HG02610 (cell line): ENCODE results near the gene RPAP2.
"Not testable (repeated sequence)": the region's sequence is repeated elsewhere in the genome, so short reads cannot be mapped to it uniquely, and the experiment has no call there.

Experiments used
- ATAC-seq: cut with Tn5 transposase; IDR thresholded peaks from one replicate; pipeline ENCODE4 v1.9.1; 2021; ENCODE audit warnings: mild to moderate bottlenecking, moderate library complexity; ENCODE audit not compliant: unreplicated experiment

RPAP2 gene

DNA sequence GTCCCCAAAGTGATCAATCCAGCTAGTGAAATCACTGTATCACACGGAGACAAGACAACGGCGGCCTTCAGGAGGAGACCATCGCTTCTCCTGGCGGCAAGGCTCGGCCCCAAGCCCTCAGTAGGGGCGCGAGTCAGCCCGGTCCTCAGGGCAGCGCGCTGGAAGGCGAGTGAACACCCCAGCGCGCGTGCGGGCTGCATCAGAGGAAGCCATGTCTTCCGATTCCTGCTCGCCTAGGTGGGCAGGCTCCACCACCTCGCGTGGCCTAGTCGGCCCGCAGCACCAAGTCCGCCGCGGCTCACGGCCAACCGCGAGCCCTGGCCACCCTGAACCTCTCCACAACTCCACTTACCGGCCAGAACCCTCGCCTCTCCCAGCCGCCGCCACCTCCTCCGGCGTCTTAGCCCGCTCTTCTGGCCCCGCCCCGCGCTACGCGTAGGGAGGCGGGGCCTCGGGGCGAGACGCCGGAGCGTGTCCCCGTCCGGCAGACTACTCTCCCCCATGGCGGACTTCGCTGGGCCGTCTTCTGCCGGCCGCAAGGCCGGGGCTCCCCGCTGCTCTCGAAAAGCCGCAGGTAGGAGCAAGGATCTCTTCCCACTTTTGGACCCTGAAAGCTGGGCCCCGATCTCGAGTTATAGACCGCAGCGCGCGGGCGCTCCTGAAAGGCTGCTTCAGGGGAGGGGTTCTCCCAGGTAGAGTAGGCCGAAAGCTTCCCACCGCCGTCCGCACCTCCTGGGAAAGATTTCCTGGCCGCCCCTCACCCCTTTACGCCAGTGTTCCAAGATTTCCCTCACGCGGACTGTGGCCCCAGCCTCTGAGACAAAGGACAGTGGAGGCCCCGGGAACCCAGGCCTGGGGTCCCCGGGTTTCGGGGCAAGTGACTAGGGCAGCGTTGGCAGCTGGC lies at the start of gene RPAP2, which contains the start of gene GLMN:
RPAP2 (plus strand) TSS at position 487 of the 904 bp plus-strand sequence; CDS start at position 502, 15 bp downstream.
GLMN (minus strand) TSS at position 415 of the 904 bp plus-strand sequence. CDS start 988 bp downstream, outside the sequence.
- ATAC-seq: peak; percentile 99

DNA sequence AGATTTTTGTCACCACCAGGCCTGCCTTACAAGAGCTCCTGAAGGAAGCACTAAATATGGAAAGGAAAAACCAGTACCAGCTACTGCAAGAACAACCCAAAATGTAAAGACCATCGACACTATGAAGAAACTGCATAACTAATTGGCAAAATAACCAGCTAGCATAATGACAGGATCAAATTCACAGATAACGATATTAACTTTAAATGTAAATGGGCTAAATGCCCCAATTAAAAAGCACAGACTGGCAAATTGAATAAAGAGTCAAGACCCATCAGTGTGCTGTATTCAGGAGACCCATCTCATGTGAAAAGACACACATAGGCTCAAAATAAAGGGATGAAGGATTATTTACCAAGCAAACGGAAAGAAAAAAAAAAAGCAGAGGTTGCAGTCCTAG lies 44.1 kb upstream of the RPAP2 start:
- not testable (repeated sequence) for ATAC-seq

DNA sequence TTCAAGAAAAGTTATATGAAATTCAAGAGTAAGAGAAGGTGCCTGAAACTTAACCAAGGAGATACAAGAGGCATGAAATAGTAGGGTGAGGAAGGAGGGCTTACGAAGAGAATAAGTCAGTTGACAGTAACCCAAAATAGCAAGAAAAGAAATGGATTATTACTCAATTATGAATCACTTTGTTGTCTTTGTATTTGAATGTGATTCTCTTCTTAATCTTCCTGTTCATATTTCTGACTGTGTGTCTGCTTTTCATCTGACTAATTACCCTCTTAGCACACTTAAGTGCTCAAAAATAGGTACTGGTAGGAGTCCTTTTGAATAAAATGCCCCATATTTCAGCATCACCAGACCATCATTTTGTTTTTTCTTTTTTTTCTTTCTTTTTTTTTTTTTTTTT lies 39.5 kb upstream of the RPAP2 start:
- no peak for ATAC-seq

DNA sequence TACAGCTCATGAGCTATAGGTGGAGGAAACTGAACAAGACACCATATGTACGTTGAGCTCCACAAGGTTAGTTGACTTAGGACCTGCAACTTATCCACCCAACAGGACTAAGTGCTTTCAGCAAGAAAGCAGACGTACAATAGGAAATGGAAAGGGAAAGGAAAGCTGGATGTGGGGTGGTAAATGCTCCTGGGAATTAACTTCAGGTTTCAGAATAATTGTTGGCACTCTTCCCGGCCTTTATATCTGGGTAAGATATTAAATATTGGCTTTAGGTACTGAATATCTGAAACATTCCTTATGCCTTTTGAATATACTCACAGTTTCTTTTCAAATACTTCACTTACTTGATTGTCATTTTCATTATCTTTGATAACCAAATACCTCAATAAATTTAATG lies 36.3 kb upstream of the RPAP2 start:
- ATAC-seq: no peak

DNA sequence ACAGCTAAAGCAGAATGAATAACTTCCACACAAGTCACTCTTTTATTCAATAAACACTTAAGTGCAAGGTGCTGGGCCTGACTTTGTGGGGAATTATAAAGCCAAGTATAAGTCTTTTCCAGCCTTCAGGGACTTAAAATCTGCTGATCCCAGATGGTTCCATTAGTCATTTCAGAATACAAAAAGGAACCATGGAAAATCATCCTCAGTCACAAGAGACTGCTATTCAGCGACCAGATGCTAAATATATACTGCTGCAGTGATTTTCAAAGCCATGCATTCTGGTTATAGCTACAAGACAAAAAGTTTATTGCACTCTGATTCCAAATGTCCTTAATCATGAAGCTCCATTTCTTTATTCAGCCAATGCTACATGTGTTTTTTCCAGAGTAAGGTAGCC lies 25.8 kb upstream of the RPAP2 start:
- no peak for ATAC-seq

DNA sequence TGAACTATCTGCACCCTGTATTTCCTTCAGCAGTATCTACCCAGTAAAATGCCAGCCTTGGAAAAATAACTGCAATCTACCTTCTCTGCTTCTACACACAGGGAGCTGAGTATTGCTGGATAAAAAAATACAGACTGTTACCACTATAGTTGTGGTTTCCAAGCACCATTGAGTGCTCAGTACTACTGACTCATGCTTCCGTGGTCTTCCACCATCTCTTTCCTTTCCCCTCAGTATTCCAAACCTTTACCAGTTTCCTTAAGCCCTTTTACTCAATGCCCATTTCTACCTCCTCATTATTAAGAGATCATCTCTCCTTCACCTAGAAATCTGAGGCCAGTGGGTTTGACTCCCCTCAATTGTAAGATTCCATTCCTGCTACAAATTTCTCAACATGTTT lies 23.9 kb upstream of the RPAP2 start:
- no peak for ATAC-seq

DNA sequence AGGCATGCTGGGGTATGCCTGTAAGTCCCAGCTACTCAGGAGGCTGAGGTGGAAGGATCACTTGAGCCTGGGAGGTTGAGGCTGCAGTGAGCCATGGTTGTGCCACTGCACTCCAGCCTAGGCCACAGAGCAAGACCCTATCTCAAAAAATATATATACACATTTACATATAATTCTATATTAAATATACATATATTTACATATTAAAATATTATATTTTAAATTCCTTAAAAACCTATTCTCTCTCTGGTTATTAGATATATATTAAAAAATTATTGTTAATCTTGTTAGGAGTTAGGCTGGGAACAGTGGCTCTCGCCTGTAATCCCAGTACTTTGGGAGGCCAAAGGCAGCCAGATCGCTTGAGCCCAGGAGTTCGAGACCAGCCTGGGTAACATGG lies 22.8 kb upstream of the RPAP2 start:
- no peak for ATAC-seq

DNA sequence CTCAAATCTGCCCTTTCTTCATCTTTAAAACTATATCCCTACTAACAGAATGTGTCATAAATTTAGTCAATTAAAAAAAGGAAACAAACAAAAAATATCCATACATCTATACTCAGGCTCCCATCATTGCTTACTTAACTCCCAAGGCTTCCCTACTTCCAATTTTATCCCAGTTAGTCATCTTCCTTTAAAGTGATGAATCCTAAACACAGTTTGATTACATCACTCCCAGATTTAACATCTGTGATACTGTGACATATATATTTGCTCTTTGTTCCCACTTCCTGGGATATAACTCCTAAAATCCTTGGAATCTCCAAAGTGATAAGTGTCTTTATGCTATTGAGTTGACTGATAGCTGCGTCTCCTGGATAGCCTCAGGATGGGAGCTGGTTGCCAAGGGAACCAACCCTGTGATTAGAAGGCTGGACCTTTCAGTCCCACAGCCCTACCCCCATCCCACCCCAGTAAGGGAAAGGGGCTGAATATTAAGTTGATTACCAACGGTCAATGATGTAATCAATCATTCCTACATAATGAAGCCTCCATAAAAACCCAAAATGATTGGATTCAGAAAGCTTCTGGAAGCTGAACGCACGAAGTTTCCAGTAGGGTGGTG lies 21.6 kb upstream of the RPAP2 start:
- no peak for ATAC-seq

DNA sequence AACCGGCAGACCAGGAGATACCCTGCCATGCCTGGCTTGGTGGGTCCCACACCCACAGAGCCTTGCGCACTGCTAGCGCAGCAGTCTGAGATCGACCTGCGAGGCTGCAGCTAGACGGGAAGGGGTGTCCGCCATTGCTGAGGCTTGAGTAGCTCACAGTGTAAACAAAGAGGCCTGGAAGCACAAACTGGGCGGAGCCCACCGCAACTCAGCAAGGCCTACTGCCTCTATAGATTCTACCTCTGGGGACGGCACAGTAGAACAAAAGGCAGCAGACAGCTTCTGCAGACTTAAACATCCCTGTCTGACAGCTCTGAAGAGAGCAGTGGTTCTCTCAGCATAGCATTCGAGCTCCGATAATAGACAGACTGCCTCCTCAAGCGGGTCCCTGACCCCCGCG lies 19.1 kb upstream of the RPAP2 start:
- not testable (repeated sequence) for ATAC-seq

DNA sequence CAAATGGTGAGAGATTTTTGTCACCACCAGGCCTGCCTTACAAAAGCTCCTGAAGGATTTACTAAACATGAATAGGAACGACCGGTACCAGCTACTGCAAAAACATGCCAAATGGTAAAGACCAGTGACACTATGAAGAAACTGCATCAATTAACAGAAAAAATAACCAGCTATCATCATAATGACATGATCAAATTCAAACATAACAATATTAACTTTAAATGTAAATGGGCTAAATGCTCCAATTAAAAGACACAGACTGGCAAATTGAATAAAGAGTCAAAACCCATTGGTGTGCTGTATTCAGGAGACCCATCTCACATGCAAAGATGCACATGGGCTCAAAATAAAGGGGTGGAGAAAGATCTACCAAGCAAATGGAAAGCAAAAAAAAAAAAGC lies 17.4 kb upstream of the RPAP2 start:
- not testable (repeated sequence) for ATAC-seq

DNA sequence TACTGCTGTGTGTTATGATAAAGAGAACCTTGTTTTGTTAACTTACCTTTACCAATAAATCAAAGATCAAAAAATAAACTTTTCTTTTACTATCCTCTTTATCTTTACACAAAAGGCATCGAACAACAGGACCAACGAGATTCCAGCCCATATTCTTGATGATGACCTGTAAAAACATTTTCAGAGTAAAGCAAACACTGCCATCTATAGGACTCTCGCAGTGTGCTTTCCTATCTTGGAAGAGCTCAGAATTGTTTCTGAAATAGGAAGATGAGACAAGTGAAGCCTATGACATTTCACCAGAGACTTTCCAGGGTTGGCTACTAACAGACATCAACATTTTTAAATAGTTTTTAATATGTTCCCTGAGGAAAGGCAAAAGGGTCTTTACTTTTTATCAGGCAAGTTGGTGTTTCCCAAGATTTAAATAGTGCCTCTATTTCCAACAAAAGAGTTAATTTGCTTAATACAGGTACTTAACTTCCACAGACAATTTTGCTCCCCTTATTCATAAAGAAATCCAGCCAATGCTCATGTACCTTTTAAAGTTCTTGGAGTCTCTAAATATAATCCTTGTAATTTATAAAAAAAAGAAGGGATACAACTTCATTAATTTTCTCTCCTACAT lies 7.4 kb upstream of the RPAP2 start:
- ATAC-seq: no peak

DNA sequence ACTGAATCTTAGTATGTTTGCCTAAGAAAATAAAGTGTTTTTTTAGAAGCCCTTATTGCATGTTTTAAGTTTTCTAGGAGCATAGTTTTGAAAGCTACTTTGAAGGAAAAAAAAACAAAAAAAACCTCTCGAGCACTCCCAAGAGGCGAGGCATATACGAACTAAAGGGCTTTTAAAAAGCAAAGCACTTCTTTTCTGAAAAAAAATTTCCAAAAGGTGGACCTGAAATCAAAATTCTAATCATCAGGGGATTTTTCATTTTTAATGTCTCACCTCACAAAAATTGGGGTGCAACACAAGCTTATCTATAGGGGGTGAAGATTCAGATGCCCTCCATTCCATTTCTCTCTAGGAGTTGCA lies 666 bp upstream of the RPAP2 start:
- ATAC-seq: peak; percentile 0

DNA sequence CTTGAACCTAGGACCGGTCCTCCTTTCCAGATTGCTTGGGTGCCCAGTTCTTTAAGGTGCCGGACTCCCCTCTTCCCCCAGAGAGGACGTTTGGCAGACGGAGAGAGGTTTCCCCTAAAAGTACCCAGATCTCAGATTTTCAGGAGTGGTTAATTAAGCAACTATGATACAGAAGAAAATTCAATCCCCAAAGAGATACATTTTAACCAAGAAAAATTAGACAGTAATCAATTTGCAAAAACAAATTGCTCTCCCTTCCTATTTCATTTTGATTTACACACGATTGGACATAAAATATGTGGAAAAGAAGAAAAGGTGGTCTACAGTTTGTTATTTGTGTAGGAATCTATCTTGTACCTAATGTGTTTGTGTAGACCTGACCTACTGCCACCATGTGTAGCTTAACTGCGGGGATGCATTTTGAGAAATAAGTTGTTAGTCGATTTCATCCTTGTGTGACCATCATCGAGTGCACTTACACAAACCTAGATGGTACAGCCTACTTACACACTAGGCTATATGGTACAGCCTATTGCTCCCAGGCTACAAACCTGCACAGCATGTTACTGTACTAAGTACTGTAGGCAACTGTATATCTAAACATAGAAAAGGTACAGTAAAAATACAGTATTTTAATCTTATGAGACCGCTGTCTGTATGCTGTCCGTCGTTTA lies 755 bp downstream of the RPAP2 start:
- no peak for ATAC-seq

DNA sequence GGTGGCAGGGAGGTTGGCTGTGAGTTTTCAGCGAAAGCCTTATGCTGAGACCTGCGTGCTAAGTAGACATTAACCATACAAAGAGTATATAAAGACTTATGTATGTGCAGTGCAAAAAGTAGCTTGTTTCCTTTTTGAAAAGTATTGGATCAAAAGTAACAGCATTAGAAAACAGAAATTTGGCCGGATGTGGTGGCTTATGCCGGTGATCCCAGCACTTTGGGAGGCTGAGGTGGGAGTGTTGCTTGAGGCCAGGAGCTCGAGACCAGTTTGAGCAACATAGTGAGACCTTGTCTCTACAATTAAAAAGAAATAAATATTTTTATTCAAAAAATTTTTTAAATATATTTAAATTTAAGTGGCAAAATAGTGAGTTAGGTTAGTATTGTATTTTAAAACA lies 2.2 kb downstream of the RPAP2 start:
- no peak for ATAC-seq

DNA sequence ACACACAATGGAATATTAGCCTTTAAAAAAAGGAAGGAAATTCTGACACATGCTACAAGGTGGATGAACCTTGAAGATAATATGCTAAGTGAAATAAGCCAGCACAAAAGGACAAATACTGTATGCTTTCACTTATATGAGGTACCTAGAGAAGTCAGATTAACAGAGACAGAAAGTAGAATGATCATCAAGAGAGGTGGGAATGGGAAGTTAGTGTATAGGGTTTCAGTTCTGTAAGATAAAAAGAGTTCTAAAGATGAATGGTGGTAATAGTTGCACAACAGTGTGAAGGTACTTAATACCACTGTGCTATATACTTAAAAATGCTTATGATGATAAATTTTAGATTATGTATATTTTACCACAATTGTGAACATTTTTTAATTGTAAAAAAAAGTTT lies 7.2 kb downstream of the RPAP2 start:
- peak; percentile 43 for ATAC-seq

DNA sequence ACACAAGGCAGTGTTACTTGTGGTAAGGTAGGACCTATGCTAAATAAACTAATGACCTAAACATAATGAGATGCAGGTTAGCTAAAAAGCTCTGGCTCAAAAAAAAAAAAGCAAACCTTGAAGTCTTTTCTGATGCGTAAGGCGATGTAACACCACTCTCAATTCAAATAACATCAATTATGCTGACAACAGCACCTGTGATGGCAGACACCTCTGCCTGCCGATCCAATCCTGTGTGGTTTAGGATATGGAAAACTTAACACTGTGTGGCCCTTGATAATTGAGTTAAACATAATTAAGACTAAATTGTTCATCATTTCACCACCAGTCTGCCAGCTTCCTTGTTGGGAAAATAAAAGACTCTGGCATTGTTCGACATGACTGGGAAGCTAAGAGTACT lies 9.1 kb downstream of the RPAP2 start:
- no peak for ATAC-seq

DNA sequence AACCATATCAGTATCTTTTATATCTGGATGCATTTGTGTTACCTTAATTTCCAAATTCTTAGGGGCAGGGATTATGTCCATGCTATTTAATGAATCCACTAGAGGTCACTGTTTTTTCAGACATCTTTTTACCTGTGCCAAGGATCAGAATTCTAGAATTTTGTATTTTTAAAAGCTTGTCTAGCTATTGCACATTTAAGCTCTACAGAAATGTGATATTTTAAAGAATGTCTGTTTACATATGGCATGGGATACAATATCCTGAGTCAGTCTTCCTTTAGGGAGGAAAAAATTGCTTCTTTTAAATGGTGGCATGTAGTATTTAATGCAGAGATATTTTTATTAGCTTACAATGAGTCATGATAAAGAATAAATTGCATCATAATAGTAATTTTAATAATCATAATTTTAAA lies 11.3 kb downstream of the RPAP2 start:
- ATAC-seq: no peak

DNA sequence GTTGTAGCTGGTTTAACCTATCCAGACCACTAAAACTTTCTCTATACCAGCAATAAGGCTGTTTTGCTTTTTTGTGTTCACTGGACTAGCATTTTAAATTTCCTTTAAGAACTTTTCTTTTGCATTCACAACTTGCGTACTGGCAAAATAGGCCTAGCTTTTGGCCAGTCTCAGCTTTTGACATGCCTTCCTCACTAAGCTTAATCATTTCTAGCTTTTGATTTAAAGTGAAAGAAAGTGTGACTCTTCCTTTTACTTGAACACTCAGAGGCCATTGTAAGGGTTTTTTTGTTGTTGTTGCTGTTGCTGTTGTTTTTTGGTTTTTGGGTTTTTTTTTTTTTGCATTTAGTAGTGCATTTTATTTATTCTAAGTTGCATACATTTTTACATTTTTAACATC lies 15.2 kb downstream of the RPAP2 start:
- no peak for ATAC-seq

DNA sequence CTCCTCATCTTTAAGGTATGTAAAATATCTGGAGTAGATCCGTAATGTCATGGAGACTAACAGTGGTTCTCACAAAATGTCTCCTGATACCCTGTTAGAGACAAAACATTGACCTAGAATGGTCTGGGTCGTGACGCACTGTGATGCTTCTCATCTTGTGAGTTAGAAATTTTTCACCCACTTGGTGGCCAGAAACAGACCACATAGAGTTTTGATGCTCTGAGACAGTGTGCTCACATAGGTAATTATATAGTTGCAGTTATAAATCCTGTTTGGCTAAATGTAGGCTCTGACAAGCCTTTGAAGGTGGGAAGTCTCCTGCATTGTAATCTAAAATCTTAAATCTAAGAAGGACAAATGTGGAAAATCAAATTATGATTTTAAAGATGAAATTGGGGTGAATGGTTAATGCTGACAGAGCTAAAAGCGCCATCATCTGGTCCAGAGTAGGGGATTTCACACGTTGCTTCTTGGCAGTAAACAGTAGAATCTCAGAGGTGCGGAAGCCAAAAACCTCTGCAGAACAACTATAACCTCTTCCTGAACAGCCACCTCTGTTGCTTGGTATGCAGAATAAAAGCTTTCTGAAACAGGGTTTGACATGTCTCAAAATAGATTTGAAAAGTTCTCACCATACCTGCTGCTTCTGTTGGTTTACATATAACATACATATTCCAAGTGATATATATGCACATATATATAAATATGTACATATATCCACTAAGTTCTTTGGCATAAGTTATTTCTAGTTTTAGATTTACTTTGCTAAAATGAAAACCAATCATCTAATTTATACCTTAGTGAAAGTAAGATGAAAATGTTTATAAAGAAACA lies 17.1 kb downstream of the RPAP2 start:
- no peak for ATAC-seq

DNA sequence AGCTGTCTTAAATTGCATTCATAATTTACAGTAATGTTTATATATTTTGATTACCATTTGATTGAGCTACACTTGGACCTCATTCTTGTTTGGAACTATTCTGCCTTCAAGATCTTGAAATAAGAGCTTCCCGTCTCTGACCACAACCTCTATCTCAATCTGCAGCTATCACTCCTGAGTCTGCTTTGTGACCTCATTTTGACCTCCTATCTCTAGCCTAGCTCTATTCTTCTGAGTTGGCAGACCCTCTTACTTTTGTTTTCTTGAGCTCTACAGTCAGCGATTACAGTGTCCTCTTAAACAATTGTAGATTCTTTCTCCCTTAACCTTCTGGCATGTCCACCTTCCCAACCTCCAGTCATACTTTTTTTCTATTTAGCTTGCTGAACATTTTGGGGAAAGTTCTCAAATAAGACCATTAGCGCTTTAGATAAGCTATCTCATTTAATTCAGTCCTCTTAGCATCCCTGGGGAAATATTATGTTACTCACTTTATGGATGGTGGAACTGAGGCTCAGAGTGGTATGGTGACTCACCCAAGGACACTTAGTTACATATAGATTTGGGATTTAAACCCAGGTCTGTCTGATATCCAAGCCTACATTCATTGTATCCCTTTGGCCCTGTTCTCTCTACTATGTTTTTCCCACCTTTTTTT lies 19.1 kb downstream of the RPAP2 start:
- ATAC-seq: no peak
